GM18858 (cell line): ENCODE data around the gene LIN37.
"Not testable (repeated sequence)": the region's sequence is repeated elsewhere in the genome, so short reads cannot be mapped to it uniquely, and the experiment has no call there.

Experiments
- ATAC-seq: cut with Tn5 transposase; IDR thresholded peaks from one replicate; pipeline ENCODE4 v1.9.1; 2021; ENCODE audit not compliant: unreplicated experiment

Gene LIN37

GRCh38 chr19:35787227-35787799 is 38.9 kb downstream of the LIN37 start:
- no peak for ATAC-seq

GRCh38 chr19:35788205-35788960 is 40.0 kb downstream of the LIN37 start:
- no peak for ATAC-seq

DNA sequence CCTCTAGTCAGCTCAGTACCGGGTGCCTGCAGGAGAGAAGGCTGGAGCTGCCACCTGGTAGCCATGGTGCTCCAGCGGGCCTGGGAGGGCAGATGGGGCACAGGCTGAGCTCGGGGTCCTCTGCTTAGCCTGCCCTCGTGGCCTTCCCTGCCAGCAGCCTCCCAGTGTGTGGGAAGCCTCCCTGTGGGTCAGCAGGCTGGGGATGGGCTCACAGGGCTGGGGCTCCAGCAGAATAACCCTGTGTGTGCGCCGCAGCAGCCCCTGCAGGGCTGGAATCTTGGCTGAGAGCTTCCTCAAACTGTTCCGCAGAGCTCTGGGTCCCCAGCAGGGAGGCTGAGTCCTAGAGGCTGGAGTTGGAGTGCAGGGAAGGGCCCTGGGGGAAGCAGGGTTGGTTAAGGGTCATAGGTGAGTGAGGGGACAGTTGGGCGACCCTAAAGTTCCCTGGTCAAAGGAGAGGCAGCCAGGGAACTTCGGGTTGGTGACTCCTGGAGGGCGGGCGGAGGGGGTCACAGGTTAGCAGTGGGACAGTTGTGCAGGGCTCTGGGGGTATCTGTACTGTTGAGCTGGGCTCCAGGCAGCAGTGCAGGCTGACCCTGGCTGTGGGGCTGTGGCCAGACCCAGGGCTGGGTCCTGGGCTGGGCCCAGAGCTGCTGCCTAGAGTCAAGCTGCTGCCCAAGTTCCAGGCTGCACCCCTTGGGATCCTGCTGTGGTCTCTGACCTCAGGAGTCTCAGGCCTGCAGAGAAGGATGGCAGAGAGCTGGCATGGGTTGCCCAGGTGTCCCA is 41.0 kb downstream of the LIN37 start:
- no peak for ATAC-seq

DNA sequence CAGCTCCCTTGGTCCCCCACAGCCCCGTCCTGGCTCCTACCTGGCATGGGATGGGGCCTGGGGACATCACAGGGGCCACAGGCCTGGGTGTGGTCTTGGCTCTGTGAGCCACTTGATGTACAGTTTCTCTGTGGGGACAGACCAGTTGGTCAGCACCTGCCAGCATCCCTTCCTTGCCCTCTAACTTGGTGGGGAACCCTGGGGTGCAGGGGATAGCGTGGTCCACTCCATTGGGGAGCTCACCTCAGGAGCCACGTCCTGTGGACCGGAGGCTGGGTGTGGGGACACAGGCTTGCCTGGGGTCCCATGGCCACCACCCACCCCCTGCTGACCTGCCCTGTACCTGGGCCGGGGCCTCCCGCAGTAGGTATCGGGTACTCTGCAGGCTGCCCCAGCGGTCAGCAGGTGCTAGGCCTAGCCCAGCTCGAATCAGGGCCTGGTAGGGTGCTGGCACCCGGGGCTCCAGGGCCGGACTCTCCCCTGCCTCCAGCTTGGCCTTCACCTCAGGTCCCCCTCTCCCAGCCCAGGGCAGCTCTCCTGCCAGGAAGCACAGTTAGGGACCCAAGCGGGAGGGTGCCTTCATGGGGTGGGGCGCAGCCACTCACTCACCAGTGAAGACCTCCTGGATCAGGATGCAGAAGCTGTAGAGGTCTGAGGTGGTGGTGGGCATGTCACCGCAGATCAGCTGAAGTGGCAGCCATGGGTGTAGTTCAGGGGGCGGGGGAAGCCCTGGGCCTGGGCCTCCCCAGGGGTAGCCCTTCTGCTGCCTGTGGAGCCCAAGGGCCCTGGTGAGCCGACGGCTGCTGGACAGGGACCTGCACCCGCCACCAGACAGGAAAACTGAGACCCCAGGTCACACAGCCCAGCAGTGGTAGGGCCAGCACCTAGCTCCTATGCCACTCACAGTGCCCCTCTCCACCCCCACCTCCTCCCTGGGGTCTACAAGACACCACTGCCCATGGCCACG is 41.9 kb downstream of the LIN37 start:
- ATAC-seq, result no peak

DNA sequence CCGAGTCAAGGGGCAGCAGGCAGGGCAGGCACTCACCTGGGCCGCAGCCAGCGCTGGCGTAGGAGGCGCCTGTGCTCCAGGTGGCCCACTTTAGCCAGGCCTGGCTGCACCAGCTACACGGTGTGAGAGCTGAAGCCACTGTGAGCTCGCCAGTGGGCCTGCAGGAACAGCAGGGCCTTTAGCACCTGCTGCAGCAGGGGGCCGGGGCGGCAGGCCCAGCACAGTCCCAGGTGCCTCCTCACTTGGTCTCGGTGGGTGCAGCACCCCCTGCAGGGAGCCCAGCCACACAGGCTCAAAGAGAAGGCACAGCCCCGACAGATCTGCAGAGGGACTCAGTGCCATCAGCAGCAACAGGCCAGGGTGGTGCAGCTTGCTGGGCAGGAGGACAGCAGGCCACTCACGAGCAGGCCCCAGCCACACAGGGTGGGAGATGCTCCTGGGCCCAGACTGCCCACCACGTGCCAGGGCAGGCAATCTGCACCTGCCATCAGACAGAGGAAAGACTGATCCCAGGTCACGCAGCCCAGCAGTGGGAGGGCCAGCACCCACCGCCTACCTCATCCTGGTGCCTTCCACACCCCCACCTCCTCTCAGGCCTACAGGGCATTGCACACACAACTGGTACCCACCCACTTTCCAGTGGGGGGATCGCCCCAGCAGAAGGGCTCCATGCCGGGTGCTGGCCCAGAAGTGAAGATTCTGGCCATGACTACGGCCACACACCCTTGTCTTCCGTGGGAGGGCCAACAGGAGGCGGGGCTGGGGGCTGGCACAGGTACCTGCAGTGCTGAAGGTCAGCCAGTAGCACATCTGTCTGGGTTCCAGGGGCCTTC is 42.8 kb downstream of the LIN37 start:
- no peak for ATAC-seq

GRCh38 chr19:35791814-35792279 is 43.5 kb downstream of the LIN37 start:
- ATAC-seq, result no peak

DNA sequence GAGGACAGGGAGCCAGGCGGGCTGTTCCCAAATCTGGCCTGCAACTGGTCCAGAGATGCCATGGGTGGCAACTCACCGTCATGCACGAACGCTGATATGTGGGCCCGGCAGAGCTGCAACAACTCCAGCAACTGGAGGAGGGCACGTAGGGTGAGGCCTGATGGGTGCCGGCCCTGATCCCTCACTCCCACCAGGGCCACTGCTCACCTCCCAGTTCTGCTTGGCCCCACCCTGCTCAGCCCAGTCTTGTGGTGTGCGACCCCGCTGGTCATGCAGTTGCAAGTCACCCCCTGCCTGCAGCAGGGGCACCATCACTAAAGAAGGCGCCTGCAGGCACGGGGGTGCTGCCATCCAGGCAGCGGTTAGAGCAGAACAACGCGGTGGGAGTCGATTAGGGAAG is 43.9 kb downstream of the LIN37 start:
- ATAC-seq, result no peak

GRCh38 chr19:35792888-35793287 is 44.5 kb downstream of the LIN37 start:
- no peak for ATAC-seq

DNA sequence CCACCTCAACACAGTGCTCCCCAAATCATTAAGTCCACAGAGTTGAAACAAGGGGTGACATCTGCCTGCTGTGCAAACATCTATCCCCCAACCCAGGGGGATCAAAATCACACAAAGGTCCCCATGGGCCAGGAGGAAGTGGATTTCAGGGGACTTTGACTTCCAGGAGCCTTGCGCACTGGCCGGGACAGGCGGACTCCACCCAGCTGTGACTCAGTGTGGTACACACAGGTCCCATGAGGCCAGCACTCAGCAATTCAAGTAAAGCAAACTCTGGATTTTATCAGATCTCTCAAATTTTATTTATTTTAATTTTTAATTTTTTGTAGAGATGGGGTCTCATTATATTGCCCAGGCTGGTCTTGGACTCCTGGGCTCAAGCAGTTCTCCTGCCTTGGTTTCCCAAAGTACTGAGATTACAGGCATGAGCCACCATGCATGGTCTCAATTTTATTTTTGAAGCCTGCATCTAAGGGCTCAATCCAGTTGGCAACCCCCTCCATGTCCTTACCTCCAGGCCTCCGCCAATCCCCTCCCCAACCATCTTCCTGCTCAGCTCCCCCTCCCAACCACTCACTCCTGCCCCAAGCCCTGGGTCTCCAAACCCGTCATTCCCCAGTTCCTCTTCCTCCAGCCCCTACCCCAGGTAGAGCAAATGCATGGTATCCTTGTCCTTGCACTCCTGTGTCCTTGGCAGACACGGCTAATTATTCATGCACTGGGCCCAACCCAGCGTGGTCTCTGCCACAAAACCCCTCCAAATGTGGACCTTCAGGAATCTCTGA is 45.2 kb downstream of the LIN37 start:
- ATAC-seq, result no peak

GRCh38 chr19:35795564-35795963 is 47.2 kb downstream of the LIN37 start:
- not testable (repeated sequence) for ATAC-seq

DNA sequence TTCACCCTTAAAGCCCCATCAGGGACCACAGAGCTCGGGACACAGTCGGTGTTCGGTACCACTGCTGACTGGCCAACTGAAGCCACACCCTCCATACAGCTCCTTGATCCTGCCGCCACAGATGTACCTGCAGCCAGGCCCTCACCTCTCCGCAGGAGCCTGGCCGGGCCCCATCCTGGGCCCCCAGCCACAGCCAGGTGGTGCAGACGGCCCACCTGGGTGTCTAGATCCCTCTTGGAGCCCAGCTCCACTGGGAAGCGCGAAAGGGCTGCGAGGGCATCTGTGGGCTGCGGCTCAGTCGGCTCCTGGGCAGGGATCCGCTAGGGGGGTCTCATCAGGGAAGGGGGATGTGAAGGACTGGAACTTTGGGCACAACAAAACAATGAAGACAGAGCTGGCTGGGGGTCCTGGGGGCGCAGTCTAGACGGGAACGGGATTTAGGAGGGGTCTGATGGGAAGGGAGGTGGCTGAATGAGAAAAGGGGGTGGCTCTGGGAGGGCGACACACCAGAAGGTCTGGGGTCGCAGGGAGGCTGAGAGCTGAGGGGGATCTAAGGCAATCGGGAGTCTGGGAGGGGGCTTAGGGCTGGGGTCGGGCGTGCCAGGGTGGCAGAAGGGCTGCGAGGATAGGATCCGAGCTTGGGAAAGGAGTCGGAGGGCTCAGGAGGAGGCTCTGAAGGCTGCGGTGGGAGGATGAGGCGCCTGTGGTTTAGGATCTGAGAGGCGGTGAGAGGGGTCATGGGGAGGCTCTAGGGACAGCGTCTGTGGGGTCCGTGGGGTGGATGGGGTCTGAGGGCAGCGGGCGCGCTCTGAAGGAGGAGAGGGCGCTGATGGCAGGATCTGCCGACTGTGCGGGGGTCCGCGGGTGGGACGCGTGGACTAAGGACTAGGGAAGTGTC is 48.5 kb downstream of the LIN37 start:
- no peak for ATAC-seq

DNA sequence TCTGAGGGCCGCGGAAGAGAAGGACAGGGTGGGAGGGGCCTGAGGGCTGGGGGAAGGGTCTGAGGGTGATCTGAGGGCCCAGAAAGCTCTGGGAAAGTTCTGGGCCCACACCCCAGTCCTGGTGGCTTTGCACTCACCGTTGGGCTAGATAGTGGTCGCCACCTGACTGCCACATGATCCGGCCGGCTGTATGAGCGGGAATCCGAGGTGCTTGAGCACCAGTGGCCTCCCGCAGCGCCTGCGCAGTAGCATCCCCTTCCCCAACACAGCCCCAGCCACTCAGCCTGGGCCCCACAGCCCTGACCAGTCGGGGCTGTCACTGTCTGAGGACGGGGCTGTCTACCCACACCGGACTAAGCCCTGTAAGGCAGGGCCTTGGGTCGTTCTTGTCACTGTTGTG is 49.3 kb downstream of the LIN37 start:
- ATAC-seq, result no peak

DNA sequence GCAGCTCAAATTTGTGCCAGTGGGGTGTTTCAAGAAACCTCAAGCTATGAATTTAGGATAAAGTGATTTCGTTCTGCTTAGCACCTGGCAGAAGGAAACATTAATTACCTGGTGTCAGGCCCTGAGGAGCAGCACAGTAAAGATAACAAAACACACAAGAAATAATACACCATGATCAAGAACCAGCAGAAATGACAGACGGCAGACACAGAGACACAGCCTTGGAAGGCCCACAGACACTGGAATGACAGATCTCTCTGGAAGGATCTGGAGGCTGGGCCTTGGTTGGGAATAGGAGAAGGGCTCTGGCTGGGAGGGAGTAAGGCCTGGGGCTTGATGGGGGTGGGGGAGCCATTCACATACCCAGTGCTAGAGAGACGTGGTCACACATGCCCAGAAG is 53.5 kb downstream of the LIN37 start:
- ATAC-seq, result no peak
